OCI-LY1 (cell line): ENCODE results near the gene OR2Z1.

Experiments
- H2AFZ ChIP-seq: fragments of 200-600 bp; sonication (generic), shearing (Covaris generic); 2 replicates; pipeline ENCODE4 v1.6.0; 2014; ENCODE audit warnings: antibody characterized with exemption, mild to moderate bottlenecking, low read length
- H3F3A ChIP-seq: fragments of 200-600 bp; sonication (generic), shearing (Covaris generic); 2 replicates; pipeline ENCODE4 v1.6.0; 2014; ENCODE audit warnings: mild to moderate bottlenecking, antibody characterized with exemption, low read length, moderate library complexity; ENCODE audit not compliant: insufficient read depth
- H3K27ac ChIP-seq: fragments of 200-600 bp; sonication (generic); 2 replicates; pipeline ENCODE4 v1.5.1; 2014; ENCODE audit warnings: low read length, mixed run types, mild to moderate bottlenecking, low read depth; ENCODE audit not compliant: poor library complexity, severe bottlenecking
- H3K27me3 ChIP-seq: fragments of 200-600 bp; sonication (generic); 2 replicates; pipeline ENCODE4 v1.6.0; 2014; ENCODE audit warnings: antibody characterized with exemption, mild to moderate bottlenecking, low read length, moderate library complexity; ENCODE audit not compliant: insufficient read depth
- H3K36me3 ChIP-seq: fragments of 200-600 bp; sonication (generic); 2 replicates; pipeline ENCODE4 v1.6.1; 2014; ENCODE audit warnings: mild to moderate bottlenecking, antibody characterized with exemption, low read length, moderate library complexity, mixed read lengths; ENCODE audit not compliant: insufficient read depth
- H3K4me1 ChIP-seq: fragments of 200-600 bp; sonication (generic); 2 replicates; pipeline ENCODE4 v1.5.1; 2014; ENCODE audit warnings: mild to moderate bottlenecking, low read length, moderate library complexity; ENCODE audit not compliant: insufficient read depth, severe bottlenecking
- H3K4me2 ChIP-seq: fragments of 200-600 bp; sonication (generic), shearing (Covaris generic); 2 replicates; pipeline ENCODE4 v1.6.1; 2014; ENCODE audit warnings: low read length
- H3K4me3 ChIP-seq: fragments of 200-600 bp; sonication (generic); 2 replicates; pipeline ENCODE4 v1.5.1; 2014; ENCODE audit warnings: low read length, low read depth, mild to moderate bottlenecking, mixed read lengths; ENCODE audit not compliant: poor library complexity, severe bottlenecking
- H3K79me2 ChIP-seq: fragments of 200-600 bp; shearing (Covaris generic); 2 replicates; pipeline ENCODE4 v1.6.1; 2016; ENCODE audit warnings: mixed run types, low read length, mixed read lengths; ENCODE audit not compliant: insufficient read depth
- H3K9ac ChIP-seq: fragments of 200-600 bp; sonication (generic), shearing (Covaris generic); 2 replicates; pipeline ENCODE4 v1.6.1; 2014; ENCODE audit warnings: mild to moderate bottlenecking, low read length, mixed read lengths
- H3K9me2 ChIP-seq: fragments of 200-600 bp; sonication (generic), shearing (Covaris generic); 2 replicates; pipeline ENCODE4 v1.6.1; 2014; ENCODE audit warnings: low read depth, mild to moderate bottlenecking, low read length, mixed read lengths
- H3K9me3 ChIP-seq: fragments of 200-600 bp; shearing (Covaris generic); 2 replicates; pipeline ENCODE4 v1.6.1; 2014; ENCODE audit warnings: low read length, mixed read lengths
- H4K20me1 ChIP-seq: fragments of 200-600 bp; sonication (generic), shearing (Covaris generic); 2 replicates; pipeline ENCODE4 v1.6.0; 2016; ENCODE audit warnings: mild to moderate bottlenecking, low read length; ENCODE audit not compliant: insufficient read depth
- CTCF ChIP-seq: fragments of 200-600 bp; sonication (generic), shearing (Covaris generic); IDR thresholded peaks from 2 replicates; pipeline ENCODE4 v1.5.1; 2017; ENCODE audit warnings: mild to moderate bottlenecking, antibody characterized with exemption, low read length, moderate library complexity, mixed read lengths
- EZH2 ChIP-seq: fragments of 200-600 bp; sonication (generic), shearing (Covaris generic); IDR thresholded peaks from 2 replicates; pipeline ENCODE4 v1.8.0; 2017; ENCODE audit warnings: borderline replicate concordance, mixed run types, mild to moderate bottlenecking, antibody characterized with exemption, low read length, moderate library complexity, mixed read lengths

OR2Z1 gene

GRCh38 chr19:8678244-8678807 lies 43.1 kb upstream of the OR2Z1 start:
- Histone ChIP-seq H3K4me3 (no peak overlapping the region), H3K36me3 (no peaks in the 10 kb centered on the region), H3K9ac (no peak overlapping the region), H3K4me1 (no peaks in the 10 kb centered on the region), H3K4me2 (no peak overlapping the region), H4K20me1 (no peaks in the 10 kb centered on the region), H3K9me2 (no peaks in the 10 kb centered on the region), H3K79me2 (no peaks in the 10 kb centered on the region), H2AFZ (no peak overlapping the region), H3K9me3 (no peaks in the 10 kb centered on the region), H3F3A (no peaks in the 10 kb centered on the region), H3K27ac (no peak overlapping the region), H3K27me3 (no peaks in the 10 kb centered on the region)
- TF ChIP-seq CTCF (no peak), EZH2 (no peak)

GRCh38 chr19:8680676-8681344 lies 40.6 kb upstream of the OR2Z1 start:
- Histone ChIP-seq H3K9ac (no peak overlapping the region), H3F3A (no peaks in the 10 kb centered on the region), H3K4me1 (no peaks in the 10 kb centered on the region), H3K27me3 (no peaks in the 10 kb centered on the region), H3K9me3 (no peaks in the 10 kb centered on the region), H3K36me3 (no peaks in the 10 kb centered on the region), H3K79me2 (no peaks in the 10 kb centered on the region), H2AFZ (no peak overlapping the region), H3K4me2 (no peak overlapping the region), H3K9me2 (no peaks in the 10 kb centered on the region), H3K27ac (no peak overlapping the region), H4K20me1 (no peaks in the 10 kb centered on the region), H3K4me3 (no peak overlapping the region)
- TF ChIP-seq EZH2 = no peak
- TF ChIP-seq CTCF = no peak

- Histone ChIP-seq H3K9me3 (no peaks in the 10 kb centered on the region), H3K4me2 (no peak overlapping the region), H3K4me1 (no peaks in the 10 kb centered on the region), H3K9me2 (no peaks in the 10 kb centered on the region), H2AFZ (no peak overlapping the region), H3K4me3 (no peak overlapping the region), H3K79me2 (no peaks in the 10 kb centered on the region), H3F3A (no peaks in the 10 kb centered on the region), H4K20me1 (no peaks in the 10 kb centered on the region), H3K9ac (no peak overlapping the region), H3K36me3 (no peaks in the 10 kb centered on the region), H3K27me3 (no peaks in the 10 kb centered on the region), H3K27ac (no peak overlapping the region)
- TF ChIP-seq CTCF (no peak), EZH2 (no peak)
These were observed 39.9 kb upstream of the OR2Z1 start for GRCh38 chr19:8681345-8682029.
